Umbilical cord (tissue), 2 donors: ENCODE results near the gene ANO10. TPM values are rescaled to one million over a fixed set of nuclear protein-coding genes. Genes with fewer than 3 reads are reported as not detected.

ENCODE experiments used
- DNase-seq: peaks from one replicate; pipeline ENCODE4 v3.0.0-alpha.2; 2015; ENCODE audit warnings: low spot score
- total RNA-seq: library from RNA; depleted of rRNA; stranded (reverse); fragments of >200 nt; gene quantifications from one replicate; pipeline ENCODE4 v1.2.3, GENCODE V29; 2014; ENCODE audit warnings: low replicate concordance; ENCODE audit not compliant: insufficient read depth

The ANO10 gene
- total RNA-seq, 1 donor from 2014 or later = 25.8 TPM

DNA sequence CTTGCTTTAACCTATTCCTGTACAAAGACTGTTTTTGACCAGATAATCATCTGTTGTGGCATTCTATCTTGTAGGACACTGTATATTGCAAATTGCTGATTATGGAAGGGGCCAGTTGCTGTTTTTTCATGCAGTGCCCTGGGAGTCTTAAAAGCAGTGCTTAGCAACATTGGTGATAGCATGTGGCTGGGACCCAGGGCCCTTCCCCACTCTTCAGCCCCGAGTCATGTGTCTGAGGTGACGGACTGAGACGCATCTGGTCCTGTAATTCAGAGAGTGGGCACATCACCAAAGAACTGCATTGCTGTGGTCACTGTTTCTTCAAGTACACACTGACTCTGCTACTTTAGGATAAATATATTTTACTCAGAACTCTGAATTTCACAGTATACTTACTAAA, 272.1 kb downstream of the ANO10 start:
- DNase-seq = no peak

DNA sequence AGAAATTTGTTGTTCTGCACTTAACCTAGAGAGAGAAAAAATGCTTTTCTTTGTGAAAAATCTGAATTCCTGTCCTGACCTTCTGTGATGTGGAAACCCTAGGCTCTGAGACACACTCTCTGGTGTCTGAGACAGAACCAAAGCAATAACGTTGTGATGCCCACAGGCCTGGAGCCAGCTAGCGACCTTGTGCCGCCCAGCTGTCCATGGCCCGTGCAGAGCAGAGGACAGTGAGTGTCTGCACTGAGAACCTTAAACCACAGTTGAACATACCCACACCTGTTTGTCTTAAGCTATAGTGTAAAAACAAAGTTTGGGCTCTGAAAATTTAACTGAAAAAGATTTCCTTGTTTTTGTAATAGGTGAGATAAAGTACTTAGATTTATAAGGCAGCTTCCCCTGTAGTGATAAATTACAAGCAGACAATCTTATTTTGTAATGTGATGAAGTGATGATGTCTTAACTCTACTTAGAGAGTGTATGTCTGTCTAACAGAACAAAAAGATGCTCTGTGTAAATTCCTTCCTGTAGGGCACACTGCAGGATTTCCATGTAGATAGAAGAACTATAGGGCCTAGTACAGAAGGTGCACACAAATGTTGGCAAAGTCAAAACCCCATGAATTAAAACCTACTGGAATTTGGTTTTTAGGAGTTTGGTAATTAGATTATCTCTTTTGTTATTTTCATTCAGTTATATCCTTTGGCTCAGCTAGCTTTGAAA, 272.8 kb downstream of the ANO10 start:
- no peak for DNase-seq

DNA sequence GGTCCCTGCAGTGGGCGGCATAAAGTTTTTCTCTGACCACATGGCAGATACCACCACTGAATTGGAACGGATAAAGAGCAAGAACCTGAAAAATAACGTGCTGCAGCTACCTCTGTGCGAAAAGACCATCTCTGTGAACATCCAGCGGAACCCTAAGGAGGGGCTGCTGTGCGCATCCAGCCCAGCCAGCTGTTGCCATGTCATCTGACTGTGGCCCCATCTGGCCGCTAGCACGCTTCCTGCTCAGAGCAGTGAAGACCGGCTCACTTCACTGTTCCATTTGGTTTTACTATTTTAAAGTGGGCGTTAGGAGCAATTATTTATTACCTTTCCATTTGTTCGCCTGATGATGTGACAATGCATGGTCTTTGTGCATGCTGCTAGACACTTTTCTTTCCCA, 273.5 kb downstream of the ANO10 start:
- no peak for DNase-seq

DNA sequence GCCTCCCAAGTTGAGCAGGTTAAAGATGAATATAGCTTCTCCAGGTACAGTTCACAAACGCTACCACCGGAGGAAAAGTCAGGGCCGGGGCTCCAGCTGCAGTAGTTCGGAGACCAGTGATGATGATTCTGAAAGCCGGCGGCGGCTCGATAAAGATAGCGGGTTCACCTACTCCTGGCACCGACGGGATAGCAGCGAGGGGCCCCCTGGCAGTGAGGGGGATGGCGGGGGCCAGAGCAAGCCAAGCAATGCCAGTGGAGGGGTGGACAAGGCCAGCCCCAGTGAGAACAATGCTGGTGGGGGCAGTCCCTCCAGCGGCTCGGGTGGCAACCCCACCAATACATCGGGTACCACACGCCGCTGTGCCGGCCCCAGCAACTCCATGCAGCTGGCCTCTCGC, 274.0 kb downstream of the ANO10 start:
- no peak for DNase-seq

DNA sequence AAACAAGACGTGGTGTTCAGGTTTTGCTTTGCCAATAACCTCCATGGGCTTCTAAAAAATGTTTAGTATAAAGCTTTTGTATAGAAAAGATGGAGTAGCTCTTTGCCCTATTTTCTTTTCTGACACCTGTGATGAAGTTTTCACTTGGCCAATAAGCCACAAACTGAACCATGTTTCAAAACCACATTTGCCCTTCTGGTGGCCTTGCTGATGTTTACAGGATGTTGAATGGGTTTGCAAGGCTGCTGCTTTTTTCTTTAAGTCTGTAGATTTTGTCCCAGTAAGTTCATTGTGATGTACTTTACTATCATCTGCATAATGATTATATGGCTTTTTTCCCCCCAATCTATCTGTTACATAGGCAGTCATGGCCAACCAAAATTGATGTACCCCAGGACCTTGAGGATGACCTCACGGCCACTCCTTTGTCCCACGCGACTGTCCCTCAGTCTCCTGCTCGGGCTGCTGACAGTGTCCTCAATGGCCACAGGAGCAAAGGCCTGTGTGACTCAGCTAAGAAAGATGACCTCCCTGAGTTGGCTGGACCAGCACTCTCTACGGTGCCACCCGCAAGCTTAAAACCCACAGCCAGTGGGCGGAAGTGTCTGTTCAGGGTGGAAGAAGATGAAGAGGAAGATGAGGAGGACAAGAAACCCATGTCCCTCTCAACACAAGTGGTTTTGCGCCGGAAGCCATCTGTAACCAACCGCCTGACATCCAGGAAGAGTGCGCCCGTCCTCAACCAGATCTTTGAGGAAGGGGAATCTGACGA, 274.6 kb downstream of the ANO10 start:
- DNase-seq = no peak

DNA sequence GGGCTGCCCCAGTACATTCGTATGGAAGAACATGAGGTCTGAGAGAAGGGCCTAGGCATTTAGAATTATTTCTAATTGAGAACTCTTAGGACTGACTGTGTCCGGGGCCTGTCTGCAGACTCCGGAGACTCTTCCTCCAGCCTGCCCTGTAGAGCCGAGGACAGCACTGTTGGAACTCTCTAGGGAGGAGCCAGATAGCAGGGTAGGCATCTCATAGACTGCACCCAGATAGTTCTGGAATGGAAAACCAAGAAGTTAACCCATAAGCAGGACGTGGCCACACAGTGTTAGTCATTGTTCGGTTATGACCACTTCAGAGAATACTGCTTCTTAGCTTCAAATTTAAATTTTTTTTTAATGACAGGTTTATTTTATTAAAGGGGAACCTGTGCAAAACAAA, 275.9 kb downstream of the ANO10 start:
- no peak for DNase-seq

DNA sequence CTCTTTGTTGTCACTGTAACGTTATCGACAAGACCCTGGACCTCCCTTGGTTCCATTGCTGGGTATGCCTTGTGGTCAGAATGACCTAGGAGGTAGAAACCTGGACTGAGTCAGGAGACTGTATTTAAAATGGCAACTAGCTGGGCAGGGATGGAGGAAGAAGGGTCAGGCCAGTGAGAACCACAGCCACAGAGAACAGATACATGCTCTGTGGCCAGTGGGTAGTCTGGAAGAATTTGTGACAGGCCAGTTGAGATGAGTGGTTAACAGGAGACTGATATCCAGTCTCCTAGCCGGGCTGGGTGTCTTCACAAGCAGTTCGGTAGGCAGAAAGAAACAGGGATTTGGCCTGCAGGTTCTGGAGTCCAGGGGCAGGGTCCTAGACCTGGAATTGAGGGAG, 276.6 kb downstream of the ANO10 start:
- no peak for DNase-seq

DNA sequence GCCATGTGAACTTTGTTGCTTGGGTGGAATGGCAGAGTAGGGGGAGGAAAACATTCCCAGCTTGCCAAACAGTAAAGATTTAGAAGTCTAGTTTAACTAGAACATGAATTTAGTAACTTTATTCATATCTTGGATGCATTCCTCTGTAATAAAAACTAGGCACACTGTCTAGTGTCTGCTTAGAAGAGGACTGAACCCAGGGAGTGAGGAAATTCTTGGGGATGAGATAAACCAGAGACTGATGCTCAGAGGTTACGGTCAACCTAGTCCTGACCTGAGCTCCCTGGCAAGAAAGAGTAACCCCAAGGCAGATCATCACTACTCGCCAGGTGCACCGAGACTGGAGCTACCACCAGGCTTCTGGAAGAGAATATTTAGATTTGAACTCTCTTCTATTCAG, 277.3 kb downstream of the ANO10 start:
- DNase-seq = peak; percentile 5

DNA sequence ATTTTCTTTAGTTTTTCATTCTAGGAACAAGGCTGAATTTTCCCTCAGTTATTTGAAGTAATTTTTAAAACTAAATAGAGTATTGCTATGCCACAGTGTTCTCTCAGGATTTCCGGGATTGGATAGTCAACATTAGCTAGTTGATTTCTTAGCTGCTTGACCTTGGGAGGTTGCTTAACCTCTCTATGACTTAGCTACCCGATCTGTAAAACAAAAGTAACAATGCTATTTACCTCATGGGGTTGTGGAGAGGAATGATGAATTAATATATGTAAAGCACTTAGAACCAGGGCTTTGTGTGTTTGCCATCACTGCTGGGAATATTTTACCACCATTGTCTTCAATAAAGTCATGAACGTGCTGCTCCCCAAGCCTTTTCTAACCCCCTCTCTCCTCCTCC, 278.0 kb downstream of the ANO10 start:
- DNase-seq = no peak

DNA sequence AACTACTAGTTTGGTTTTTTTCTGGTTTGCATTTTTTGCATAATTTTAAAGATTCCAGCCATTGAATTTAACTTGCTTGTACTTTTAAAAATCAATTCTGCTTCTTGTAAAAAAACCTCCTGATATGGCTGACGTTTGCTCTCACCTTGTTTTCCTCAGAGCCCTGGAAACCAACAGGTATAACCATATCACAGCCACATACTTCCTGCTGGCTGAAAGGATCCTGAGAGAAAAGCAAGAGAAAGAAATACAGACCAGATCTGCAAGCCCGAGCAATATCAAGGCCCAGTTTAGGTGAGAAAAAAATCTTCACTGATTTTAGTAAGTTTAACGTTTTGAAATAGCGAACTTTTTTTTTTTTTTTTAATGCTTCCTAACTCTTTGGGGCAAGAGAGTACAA, 278.6 kb downstream of the ANO10 start:
- no peak for DNase-seq

DNA sequence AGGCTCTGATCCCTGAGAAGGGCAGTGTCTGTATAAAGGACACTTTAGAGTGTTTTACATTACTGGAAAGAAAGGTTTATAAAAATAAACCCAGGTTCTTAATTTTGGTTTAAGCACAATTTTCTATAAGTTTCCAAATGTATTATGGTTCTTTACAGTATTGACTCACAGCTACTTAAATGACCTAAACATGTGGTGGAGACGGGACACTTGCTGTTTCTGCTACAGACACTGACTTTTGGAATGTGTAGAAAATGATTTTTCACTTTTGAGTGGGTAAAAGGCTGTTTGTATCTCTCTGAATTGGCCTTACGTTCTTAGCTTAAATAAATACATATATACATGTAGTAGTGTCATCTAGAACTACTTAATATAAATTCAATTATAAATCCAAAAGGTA, 280.0 kb downstream of the ANO10 start:
- DNase-seq = no peak

DNA sequence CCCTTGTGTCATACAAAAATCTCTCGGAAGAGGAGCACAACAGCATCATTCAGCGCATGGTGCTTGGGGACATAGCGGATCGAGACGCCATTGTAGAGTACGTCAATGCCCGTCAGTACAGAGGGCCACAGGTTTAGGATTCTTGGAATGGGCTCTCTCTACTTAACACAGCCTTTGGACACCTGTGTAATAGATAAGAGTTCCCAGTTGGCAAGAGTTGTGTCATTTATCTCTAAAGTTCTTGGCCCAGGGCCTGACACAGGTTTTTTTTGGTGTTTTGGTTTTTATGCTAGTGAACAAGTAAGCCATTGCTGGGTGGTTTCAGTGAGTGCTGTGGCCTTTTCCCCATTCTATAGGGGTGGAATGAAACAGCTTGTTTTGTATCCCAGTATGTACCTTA, 281.4 kb downstream of the ANO10 start:
- DNase-seq = no peak

DNA sequence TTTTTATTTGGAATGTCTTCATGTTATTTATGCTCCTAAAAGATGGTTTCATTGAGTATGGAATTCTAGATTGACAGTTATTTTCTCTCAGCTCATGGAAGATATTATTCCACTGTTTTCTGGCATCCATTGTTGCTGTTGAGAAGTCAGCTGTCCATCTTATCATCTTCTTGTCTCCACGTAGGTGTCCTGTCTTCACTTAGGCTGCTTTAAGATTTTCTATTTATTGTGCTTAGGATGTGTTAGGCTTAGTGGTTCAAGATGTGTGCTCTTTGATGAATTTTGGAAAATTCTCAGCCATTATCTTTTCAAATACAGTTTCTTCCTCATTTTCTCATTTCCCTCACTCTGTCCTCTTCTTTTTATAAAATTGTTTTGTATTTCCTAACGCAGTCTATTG, 283.5 kb downstream of the ANO10 start:
- no peak for DNase-seq

DNA sequence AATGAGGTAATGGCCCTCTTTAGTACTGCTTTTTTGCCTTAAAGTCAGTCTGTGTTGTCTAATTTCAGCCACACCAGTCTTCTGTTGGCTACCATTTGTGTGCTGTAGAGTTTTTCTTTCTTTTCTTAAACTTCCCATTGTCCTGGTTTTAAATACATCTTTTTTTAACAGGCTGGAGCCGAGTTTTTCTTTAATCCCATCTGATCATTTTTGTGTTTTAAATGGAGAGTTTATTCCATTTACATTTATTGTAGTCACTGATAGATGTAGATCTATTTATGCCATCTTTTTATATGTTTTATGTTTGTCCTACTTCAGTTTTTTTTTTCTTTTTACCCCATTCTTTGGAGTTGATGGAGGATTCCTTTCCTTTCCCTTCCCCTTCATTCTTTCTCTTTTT, 286.0 kb downstream of the ANO10 start:
- DNase-seq = no peak

DNA sequence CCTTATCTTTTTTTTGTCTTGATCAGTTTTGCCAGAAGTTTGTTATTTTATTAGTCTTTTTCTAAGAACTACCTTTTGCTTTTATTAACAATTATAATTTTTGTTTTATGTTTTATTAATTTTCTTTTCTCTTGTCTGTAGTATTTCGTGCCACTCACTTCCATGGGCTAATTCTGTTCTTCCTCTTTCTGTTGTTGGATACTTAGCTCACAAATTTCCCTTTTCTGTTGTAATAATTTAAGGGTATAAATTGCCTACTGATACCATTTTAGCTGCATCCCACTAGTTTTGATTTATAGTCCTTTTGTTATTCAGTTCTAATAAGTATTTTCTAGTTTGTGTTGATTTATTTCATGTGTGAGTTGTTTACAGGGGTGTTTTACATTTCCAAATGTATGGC, 286.8 kb downstream of the ANO10 start:
- DNase-seq = no peak

DNA sequence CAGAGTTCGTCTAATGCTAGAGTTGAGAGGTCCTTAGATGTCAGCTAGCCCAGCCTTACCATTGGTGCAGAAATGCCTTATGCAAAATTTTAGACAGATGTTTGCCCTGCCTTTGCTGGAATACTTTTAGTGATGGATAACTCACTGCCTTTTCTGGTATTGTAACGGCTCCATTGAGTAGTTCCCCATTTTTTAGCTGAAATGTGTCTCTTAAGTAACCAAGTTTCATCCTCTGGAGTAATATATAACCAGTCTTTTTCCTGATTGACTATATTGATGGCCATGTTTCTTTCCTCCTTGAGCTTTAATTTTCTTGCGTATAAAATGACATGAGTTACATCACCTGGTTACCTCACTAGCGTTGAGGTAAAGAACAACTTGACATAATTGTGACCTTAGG, 290.4 kb downstream of the ANO10 start:
- DNase-seq = no peak

DNA sequence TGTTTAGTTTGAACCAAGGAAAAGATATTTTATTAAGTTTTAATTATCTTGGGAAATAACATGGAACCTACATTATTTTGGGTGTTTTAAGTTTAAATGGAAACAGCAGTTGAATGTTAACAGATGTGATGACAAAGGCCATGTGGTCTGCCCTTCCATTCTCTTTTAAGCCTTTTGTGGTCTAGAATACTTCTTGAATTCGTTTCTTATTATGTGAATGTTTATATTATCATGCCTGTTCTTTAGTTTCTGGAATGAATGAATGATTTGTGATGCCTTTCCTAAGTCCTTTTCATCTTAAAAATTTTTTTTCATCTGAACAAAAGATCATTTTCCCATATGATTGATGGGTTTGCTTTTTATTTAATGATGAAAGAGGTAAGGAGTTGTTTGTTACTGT, 290.8 kb downstream of the ANO10 start:
- no peak for DNase-seq

DNA sequence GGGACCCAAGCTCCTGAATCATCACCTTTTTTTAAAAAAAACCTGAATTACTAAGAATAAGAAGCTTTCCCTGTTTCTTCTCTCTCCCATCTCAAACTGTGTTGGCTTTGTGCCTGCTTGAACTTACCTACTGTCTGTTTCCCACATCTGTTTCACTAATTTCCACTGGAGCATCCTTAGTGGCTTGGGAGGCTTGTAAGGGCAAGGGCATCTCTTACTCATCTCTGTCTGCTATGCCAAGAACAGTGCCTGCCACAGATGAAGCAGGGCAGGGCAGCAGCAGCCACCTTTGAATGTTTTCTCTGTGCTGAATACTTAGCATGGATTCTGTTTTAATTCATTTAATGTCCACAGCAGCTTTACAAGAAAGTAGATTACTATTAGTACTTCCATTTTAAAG, 293.2 kb downstream of the ANO10 start:
- no peak for DNase-seq

DNA sequence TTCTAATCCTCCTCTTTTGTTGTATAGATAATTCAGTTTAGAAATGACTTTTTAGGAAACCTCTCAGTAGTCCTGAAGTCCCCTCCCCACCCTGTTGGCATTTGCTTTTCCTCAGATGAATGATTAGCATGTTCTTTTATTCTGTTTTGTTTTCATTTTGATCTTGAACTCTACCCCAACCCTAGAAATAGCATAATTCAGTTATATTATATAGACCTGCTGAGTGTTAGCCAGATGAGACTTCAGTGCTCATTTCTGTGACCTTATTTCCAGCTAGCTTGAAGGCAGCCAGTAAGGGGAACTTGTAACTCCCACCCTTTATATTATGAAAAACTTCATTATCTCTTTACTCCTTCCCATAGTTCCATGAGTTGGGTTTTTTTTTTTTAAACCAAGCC, 294.2 kb downstream of the ANO10 start:
- no peak for DNase-seq

DNA sequence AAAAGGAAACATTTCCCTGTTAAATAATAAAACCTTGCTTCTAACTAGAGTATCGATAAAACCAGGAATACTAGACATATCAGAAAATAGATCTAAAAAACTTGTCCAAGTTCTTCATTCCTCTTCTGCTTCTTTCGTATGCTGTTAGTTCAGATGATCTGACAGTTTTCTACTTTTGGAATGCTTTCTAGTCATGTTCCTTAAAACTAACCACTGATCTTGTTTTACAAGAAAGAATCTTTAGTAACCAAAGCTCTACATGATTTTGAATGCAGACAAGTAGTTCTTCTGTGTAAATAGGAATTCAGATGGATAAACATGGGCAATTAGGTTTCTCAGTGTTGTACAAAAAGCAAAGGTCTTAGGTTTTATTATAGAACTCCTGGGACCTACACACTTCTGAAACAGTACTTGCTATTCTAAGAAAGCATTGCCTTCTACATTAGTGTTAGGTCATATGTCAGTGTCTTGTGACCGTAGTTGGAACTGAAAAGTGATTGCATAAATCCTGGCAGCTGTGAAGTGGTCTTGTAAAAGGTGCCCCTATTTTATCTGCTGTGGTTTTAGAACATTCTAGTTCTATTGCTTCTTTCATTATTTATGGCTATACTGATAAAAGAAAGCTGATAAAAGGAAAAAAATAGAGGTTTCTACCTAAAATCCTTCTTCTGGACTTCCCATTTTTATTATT, 294.8 kb downstream of the ANO10 start:
- DNase-seq = peak; percentile 42

DNA sequence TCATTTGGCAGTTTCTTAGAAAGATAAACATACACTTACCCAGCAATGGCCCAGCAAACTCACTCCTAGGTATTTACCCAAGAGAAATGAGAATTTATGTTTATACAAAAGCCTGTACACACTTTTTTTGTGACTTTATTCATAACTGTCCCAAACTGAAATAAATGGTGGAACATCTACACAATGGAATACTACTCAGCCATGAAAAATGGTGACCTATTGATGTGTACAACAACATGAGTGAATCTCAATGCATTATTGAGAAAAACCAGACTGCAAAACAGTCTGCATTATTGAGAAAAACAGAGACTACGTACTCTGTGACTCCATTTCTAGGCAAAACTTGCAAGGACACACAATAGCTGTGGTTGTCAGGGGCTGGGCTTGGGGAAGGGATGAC, 298.3 kb downstream of the ANO10 start:
- DNase-seq = no peak

DNA sequence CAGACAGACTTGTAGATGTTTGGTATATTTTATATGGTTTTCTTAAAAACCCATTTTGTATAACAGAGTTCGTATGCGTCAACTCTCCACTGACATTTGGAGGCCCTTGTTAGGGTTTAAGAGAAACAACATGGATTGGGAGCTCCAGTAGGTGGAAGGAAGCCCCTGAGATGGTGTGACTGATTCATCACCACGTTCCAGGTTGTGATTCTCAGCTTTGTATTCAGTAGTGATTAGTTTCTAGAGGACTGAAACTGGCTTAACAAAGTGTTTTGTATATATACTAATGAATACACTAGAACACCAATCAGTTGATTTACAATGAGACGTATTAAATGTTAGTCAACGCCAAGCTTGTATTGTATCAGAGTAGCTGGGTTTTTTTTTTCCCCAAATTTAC, 301.5 kb downstream of the ANO10 start:
- no peak for DNase-seq

DNA sequence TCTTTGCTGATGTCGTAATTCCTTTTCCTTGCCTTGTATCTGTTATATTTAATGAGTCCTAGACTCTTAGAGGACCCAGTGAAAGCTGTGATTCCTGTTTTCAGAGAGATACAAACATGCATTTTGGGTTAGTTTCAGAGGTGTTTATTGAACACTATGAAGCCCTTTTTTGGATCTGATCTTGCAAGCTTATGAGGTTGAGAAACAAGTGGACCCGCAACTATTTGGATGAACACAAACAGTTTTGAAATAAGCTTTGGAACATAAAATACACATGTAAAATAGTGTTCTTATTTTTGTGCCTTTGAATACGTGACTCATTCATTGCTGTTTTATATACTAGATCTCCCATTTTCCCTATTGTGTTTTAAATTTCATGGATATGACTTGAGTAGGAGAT, 302.0 kb downstream of the ANO10 start:
- DNase-seq = no peak
